OCI-LY3 (cell line): Measurements from ENCODE around the gene COX8C.
"Not testable (repeated sequence)": the region's sequence is repeated elsewhere in the genome, so short reads cannot be mapped to it uniquely, and the experiment has no call there.

Experiments
- H2AFZ ChIP-seq: fragments of 200-600, 300-600 bp; shearing (Covaris generic); 2 replicates; pipeline ENCODE4 v1.6.0; 2014; ENCODE audit warnings: antibody characterized with exemption, low read depth, low read length
- H3K27ac ChIP-seq: fragments of 200-600, 300-600 bp; sonication (generic); 2 replicates; pipeline ENCODE4 v1.5.1; 2014; ENCODE audit warnings: mild to moderate bottlenecking, low read length, moderate library complexity, mixed read lengths
- H3K27me3 ChIP-seq: fragments of 200-600, 300-600 bp; sonication (generic); 2 replicates; pipeline ENCODE4 v1.6.1; 2014; ENCODE audit warnings: low read depth, low read length, mixed read lengths
- H3K36me3 ChIP-seq: fragments of 200-600, 300-600 bp; sonication (generic); replicated peaks from 2 replicates; pipeline ENCODE3; 2014; ENCODE audit warnings: low read depth, low read length, mixed read lengths
- H3K4me1 ChIP-seq: fragments of 300-600, 200-600 bp; sonication (generic); 2 replicates; pipeline ENCODE4 v1.6.1; 2014; ENCODE audit warnings: low read length, mixed read lengths
- H3K4me2 ChIP-seq: fragments of 200-600, 300-600 bp; sonication (generic); 2 replicates; pipeline ENCODE4 v1.6.1; 2014; ENCODE audit warnings: low read length, mixed read lengths
- H3K4me3 ChIP-seq: fragments of 300-600, 200-600 bp; sonication (generic); 2 replicates; pipeline ENCODE4 v1.5.1; 2014; ENCODE audit warnings: antibody characterized with exemption, mild to moderate bottlenecking, low read length, moderate library complexity
- H3K79me2 ChIP-seq: fragments of 300-600, 200-600 bp; shearing (Covaris generic); 2 replicates; pipeline ENCODE4 v1.6.1; 2014; ENCODE audit warnings: mild to moderate bottlenecking, low read length, mixed read lengths
- H3K9ac ChIP-seq: fragments of 300-600, 200-600 bp; shearing (Covaris generic); 2 replicates; pipeline ENCODE4 v1.6.0; 2014; ENCODE audit warnings: mild to moderate bottlenecking, low read length, moderate library complexity
- H3K9me3 ChIP-seq: fragments of 200-600, 300-600 bp; shearing (Covaris generic); 2 replicates; pipeline ENCODE4 v1.6.1; 2014; ENCODE audit warnings: low read length, mixed read lengths; ENCODE audit not compliant: insufficient read depth
- H4K20me1 ChIP-seq: fragments of 200-600, 300-600 bp; sonication (generic); 2 replicates; pipeline ENCODE4 v1.6.1; 2016; ENCODE audit warnings: low read length, mixed read lengths; ENCODE audit not compliant: insufficient read depth
- EZH2phosphoT487 ChIP-seq: fragments of 200-600 bp; shearing (Covaris generic); IDR thresholded peaks from 2 replicates; pipeline ENCODE4 v1.6.1; 2018; ENCODE audit warnings: antibody characterized with exemption, mixed run types, low read depth
- TF ChIP-seq, protein P1 (sequence below): fragments of 200-600, 300-600 bp; sonication (generic); IDR thresholded peaks from 2 replicates; pipeline ENCODE4 v1.5.1; 2014; ENCODE audit warnings: antibody characterized with exemption, low read length, low read depth

Gene COX8C

DNA sequence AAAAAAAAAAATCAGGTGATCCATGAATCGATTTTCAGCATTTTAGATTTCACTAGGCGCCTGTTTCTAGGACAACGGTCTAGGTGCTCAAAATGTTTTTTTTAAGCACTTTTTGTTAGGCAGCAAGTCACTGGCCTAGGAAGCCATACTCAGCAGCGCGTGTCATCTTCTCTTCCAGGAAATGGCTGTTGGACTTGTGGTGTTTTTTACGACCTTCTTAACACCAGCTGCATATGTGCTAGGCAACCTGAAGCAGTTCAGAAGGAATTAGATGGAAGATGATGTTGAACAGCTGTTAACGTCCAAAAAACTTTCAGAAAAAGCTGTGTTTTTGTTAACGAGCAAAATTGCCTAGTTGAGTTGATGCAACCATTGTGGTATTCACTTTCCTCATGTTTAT is 868 bp downstream of the COX8C start:
- Histone ChIP-seq H3K9ac (no peak overlapping the region), H3K27ac (no peak overlapping the region), H3K4me1 (no peaks in the 10 kb centered on the region), H3K4me2 (no peak overlapping the region), H3K4me3 (no peak overlapping the region), H4K20me1 (no peaks in the 10 kb centered on the region), H2AFZ (no peak overlapping the region), H3K27me3 (no peaks in the 10 kb centered on the region), H3K79me2 (no peaks in the 10 kb centered on the region), H3K36me3 (peaks cover 2% of the 10 kb centered on the region), H3K9me3 (no peaks in the 10 kb centered on the region)
- TF ChIP-seq EZH2phosphoT487 = no peak
- TF ChIP-seq, protein P1, sequence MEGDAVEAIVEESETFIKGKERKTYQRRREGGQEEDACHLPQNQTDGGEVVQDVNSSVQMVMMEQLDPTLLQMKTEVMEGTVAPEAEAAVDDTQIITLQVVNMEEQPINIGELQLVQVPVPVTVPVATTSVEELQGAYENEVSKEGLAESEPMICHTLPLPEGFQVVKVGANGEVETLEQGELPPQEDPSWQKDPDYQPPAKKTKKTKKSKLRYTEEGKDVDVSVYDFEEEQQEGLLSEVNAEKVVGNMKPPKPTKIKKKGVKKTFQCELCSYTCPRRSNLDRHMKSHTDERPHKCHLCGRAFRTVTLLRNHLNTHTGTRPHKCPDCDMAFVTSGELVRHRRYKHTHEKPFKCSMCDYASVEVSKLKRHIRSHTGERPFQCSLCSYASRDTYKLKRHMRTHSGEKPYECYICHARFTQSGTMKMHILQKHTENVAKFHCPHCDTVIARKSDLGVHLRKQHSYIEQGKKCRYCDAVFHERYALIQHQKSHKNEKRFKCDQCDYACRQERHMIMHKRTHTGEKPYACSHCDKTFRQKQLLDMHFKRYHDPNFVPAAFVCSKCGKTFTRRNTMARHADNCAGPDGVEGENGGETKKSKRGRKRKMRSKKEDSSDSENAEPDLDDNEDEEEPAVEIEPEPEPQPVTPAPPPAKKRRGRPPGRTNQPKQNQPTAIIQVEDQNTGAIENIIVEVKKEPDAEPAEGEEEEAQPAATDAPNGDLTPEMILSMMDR = no peak

DNA sequence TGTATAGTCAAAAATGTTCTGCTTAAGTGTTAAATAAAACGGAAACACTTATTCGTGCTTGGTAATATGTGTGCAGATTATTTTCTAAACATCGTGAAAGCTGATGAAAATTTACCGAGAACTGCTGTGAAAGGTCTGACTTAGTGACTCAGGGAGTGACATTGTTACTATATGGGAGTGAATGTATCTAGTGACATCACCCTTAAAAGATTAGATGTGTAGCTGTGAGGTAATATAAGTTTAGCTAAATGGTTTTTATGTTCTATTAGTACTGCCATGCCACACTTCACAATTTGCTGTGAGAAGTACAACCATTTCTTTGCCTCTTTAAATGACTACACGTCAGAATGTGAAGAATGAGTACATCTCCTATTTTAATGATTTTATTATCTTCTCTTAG is 1.3 kb downstream of the COX8C start:
- no peak overlapping the region for H3K4me2 ChIP-seq
- TF ChIP-seq, protein P1 = no peak
- no peak for TF ChIP-seq EZH2phosphoT487
- no peaks in the 10 kb centered on the region for H3K9me3 ChIP-seq
- no peak overlapping the region for H3K9ac ChIP-seq
- no peaks in the 10 kb centered on the region for H3K79me2 ChIP-seq
- no peak overlapping the region for H3K27ac ChIP-seq
- H3K4me3 ChIP-seq = no peak overlapping the region
- no peaks in the 10 kb centered on the region for H3K4me1 ChIP-seq
- H2AFZ ChIP-seq = no peak overlapping the region
- H4K20me1 ChIP-seq = no peaks in the 10 kb centered on the region
- peaks cover under 1% of the 10 kb centered on the region for H3K36me3 ChIP-seq
- no peaks in the 10 kb centered on the region for H3K27me3 ChIP-seq

DNA sequence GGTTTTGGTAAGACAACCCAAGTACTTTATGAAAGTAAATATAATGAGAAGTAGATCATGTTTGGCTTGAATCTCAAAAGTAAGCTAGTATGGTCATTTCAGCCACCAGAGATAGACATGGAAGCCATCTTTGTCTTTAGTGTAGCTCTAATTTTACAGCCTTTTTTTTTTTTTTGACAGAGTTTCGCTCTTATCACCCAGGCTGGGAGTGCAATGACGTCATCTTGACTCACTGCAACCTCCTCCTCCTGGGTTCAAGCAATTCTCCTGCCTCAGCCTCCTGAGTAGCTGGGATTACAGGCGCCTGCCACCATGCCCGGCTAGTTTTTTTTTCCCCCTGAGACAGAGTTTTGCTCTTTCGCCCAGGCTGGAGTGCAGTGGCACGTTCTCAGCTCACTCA is 7.9 kb downstream of the COX8C start:
- not testable (repeated sequence) for H3K36me3 ChIP-seq, H3K4me3 ChIP-seq, H4K20me1 ChIP-seq, H3K79me2 ChIP-seq, H3K9me3 ChIP-seq, H2AFZ ChIP-seq, H3K27me3 ChIP-seq, H3K9ac ChIP-seq, H3K27ac ChIP-seq, H3K4me1 ChIP-seq, H3K4me2 ChIP-seq

DNA sequence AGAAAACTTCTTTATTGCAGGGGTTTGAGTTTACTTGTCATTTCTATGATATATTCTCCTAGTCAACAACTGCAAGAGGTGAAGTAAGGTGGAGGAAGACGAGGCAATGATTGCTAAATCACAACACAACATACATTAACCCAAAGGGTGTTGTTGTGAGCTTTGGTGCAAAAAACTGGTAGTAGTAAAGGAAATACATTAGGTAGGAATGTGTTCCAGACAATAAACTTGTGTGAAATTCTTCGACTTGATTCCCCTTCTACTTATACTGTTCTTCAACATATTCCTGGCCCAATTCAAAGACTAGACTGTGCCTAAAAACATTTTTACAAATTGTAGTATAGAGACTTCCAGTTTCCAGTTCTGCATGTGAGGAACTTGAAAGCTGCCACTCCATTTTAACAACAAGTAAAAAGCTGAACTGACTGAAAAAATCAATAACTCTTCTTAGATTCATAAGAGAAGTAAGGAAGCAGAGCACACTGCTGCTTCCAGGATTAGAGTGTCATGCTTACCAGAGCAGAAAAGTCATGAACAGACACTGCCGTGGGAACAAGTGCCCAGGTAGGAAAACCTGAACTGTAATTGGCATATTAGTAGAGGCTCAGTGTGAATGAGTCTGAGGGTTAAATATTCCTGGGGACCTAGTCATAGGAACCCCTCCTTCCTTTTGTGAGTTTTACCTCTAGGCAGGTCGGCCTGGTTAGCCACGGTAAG is 22.2 kb downstream of the COX8C start:
- Histone ChIP-seq H2AFZ (peak overlapping the region; percentile 84), H3K79me2 (no peaks in the 10 kb centered on the region), H3K27me3 (no peaks in the 10 kb centered on the region), H3K36me3 (no peaks in the 10 kb centered on the region), H3K4me1 (peaks cover 33% of the 10 kb centered on the region), H3K4me2 (peak overlapping the region; percentile 52), H3K4me3 (peak overlapping the region; percentile 11; the same call in 1 of the 2 replicates), H3K9ac (peak overlapping the region; percentile 30; the same call in 1 of the 2 replicates), H4K20me1 (no peaks in the 10 kb centered on the region), H3K9me3 (no peaks in the 10 kb centered on the region), H3K27ac (peak overlapping the region; percentile 46)
- no peak for TF ChIP-seq EZH2phosphoT487
- TF ChIP-seq, protein P1 = no peak
